Panc1 (cell line): ENCODE results near the gene GALNT18. TPM values are rescaled to one million over a fixed set of nuclear protein-coding genes. Genes with fewer than 3 reads are reported as not detected.

Experiments
- ATAC-seq: fragments of 200-7000 bp; cut with Tn5 transposase; 2 replicates; pipeline ENCODE4 v1.9.1; 2020; ENCODE audit warnings: mild to moderate bottlenecking, moderate library complexity
- BruUV-seq: library from RNA; stranded (reverse); fragments of 400-500 nt; replicated peaks from 2 replicates; lab custom pipeline; 2021; lab: Mats Ljungman, UMichigan
- CTCF ChIA-PET: fragments of 300-600 bp; sonication (Branson Sonifier 250); formaldehyde crosslinking; loops from one replicate; lab custom pipeline; 2022; ENCODE audit warnings: antibody characterized with exemption; lab: Charles Lee
- POLR2A ChIA-PET: fragments of 300-600 bp; sonication (Branson Sonifier 250); formaldehyde crosslinking; loops from one replicate; lab custom pipeline; 2022; ENCODE audit warnings: antibody characterized with exemption; lab: Charles Lee
- DNase-seq: peaks from one replicate; pipeline ENCODE4 v3.0.0-alpha.2; 2010; ENCODE audit warnings: low read depth, low spot score
- H3K27ac ChIP-seq: 2 replicates; pipeline ENCODE4 v1.5.1; 2011; ENCODE audit warnings: mild to moderate bottlenecking, low read length, inconsistent platforms
- H3K27me3 ChIP-seq: fragments of 200-500 bp; sonication (Bioruptor generic); 2 replicates; pipeline ENCODE4 v1.6.0; 2014; ENCODE audit warnings: low read length, inconsistent platforms; ENCODE audit not compliant: control insufficient read depth, insufficient read depth
- H3K36me3 ChIP-seq: fragments of 200-500 bp; sonication (Bioruptor generic); 2 replicates; pipeline ENCODE4 v1.5.1; 2014; ENCODE audit warnings: inconsistent platforms, mild to moderate bottlenecking, low read length, moderate library complexity; ENCODE audit not compliant: control insufficient read depth, insufficient read depth
- H3K4me1 ChIP-seq: 2 replicates; pipeline ENCODE4 v1.5.1; 2011; ENCODE audit warnings: inconsistent platforms, mild to moderate bottlenecking, low read length, moderate library complexity; ENCODE audit not compliant: control insufficient read depth, insufficient read depth
- H3K4me3 ChIP-seq, 2 experiments: 2 replicates each; pipeline ENCODE4 v1.5.1; 2011 to 2012; ENCODE audit warnings: low read depth in 2 of 2, low read length in 2 of 2, mild to moderate bottlenecking in 2 of 2, inconsistent platforms in 1 of 2, moderate library complexity in 1 of 2
- H3K9me3 ChIP-seq: fragments of 200-500 bp; sonication (Bioruptor generic); 2 replicates; pipeline ENCODE4 v1.5.1; 2014; ENCODE audit warnings: low read depth, mild to moderate bottlenecking, inconsistent platforms, low read length, moderate library complexity; ENCODE audit not compliant: control insufficient read depth, insufficient read depth
- POLR2AphosphoS5 ChIP-seq: IDR thresholded peaks from 2 replicates; pipeline ENCODE4 v1.6.1; 2012; ENCODE audit warnings: mild to moderate bottlenecking, low read depth, low read length, moderate library complexity
- SIN3A ChIP-seq: IDR thresholded peaks from 2 replicates; pipeline ENCODE4 v1.6.1; 2012; ENCODE audit warnings: low read depth, mild to moderate bottlenecking, low read length, moderate library complexity, borderline replicate concordance; ENCODE audit not compliant: insufficient read depth
- TCF7L2 ChIP-seq: IDR thresholded peaks from 2 replicates; pipeline ENCODE4 v1.6.1; 2011; ENCODE audit warnings: mild to moderate bottlenecking, low read depth, low read length, inconsistent platforms
- in situ Hi-C: cut with HindIII; loops from 2 replicates; pipeline ENCODE4 v1.10.0; 2016; ENCODE audit warnings: low sequenced_read_pairs, low pct_unique_long_range_greater_than_20kb
- intact Hi-C: fragments of 100-400 bp; cut with micrococcal nuclease; formaldehyde crosslinking; loops from one replicate; pipeline ENCODE4 v1.10.0; 2022; ENCODE audit not compliant: unreplicated experiment
- total RNA-seq: library from RNA; stranded (reverse); gene quantifications from one replicate; pipeline ENCODE4 v1.2.1, GENCODE V29; 2021; ENCODE audit not compliant: unreplicated experiment
- TF ChIP-seq, protein P1 (sequence below), 2 experiments: IDR thresholded peaks; 2 replicates each; pipeline ENCODE4 v1.6.1; 2011 to 2012; ENCODE audit warnings: low read depth in 2 of 2, control low read depth in 1 of 2, low read length in 1 of 2, mild to moderate bottlenecking in 1 of 2, moderate library complexity in 1 of 2; ENCODE audit not compliant: insufficient read depth in 1 of 2
- TF ChIP-seq, protein P2 (sequence below): fragments of 450-650 bp; IDR thresholded peaks from 2 replicates; pipeline ENCODE4 v1.5.1; 2017; ENCODE audit warnings: mild to moderate bottlenecking

Gene GALNT18
- total RNA-seq, 1 experiment from 2014 or later: 8.6 TPM

DNA sequence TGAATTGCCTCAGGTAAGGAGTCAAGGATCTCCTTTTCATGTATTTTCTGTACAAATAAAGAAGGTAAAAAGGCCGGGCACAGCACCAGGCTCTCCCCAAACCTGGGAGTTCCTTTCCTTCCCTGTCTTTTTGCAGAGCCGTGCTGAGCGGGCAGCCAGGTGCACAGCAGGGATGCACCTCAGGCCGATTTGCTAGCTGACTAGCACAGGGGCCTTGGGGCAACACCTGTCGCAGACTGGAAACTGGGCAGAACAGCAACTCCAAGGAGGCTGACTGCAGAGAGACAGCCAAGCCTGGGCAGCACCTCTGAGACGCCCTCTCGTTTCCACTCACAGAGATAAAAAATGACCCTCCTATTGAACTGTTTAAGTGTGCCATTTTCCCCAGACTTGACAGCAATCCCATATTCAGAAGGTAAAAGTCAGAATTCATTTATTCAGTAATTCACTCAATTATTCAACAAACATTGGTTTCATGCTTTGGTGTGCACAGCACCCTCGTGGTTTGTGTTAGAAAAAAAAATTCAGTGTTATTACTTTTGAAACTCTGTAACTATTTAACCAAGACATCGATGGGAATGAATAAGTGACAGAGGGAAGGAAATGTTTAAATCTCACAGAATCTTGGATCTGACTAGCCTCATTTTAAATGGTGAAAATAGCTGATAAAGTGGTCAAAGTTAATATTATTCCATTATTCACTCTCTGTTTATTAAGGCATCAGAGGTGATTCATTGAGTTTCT is 120.9 kb downstream of the GALNT18 start:
- ATAC-seq: no peak
- DNase-seq: no peak
- H3K4me1 ChIP-seq: no peaks in the 10 kb centered on the region
- TF ChIP-seq SIN3A (no peak), POLR2AphosphoS5 (no peak), TCF7L2 (no peak)
- TF ChIP-seq, protein P1, sequence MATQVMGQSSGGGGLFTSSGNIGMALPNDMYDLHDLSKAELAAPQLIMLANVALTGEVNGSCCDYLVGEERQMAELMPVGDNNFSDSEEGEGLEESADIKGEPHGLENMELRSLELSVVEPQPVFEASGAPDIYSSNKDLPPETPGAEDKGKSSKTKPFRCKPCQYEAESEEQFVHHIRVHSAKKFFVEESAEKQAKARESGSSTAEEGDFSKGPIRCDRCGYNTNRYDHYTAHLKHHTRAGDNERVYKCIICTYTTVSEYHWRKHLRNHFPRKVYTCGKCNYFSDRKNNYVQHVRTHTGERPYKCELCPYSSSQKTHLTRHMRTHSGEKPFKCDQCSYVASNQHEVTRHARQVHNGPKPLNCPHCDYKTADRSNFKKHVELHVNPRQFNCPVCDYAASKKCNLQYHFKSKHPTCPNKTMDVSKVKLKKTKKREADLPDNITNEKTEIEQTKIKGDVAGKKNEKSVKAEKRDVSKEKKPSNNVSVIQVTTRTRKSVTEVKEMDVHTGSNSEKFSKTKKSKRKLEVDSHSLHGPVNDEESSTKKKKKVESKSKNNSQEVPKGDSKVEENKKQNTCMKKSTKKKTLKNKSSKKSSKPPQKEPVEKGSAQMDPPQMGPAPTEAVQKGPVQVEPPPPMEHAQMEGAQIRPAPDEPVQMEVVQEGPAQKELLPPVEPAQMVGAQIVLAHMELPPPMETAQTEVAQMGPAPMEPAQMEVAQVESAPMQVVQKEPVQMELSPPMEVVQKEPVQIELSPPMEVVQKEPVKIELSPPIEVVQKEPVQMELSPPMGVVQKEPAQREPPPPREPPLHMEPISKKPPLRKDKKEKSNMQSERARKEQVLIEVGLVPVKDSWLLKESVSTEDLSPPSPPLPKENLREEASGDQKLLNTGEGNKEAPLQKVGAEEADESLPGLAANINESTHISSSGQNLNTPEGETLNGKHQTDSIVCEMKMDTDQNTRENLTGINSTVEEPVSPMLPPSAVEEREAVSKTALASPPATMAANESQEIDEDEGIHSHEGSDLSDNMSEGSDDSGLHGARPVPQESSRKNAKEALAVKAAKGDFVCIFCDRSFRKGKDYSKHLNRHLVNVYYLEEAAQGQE (IDR thresholded peaks at IDR 0.05; ENCODE audit: insufficient read depth in 1 of 2, low read depth in 2 of 2, low read length in 1 of 2): no peak
- TF ChIP-seq, protein P2, sequence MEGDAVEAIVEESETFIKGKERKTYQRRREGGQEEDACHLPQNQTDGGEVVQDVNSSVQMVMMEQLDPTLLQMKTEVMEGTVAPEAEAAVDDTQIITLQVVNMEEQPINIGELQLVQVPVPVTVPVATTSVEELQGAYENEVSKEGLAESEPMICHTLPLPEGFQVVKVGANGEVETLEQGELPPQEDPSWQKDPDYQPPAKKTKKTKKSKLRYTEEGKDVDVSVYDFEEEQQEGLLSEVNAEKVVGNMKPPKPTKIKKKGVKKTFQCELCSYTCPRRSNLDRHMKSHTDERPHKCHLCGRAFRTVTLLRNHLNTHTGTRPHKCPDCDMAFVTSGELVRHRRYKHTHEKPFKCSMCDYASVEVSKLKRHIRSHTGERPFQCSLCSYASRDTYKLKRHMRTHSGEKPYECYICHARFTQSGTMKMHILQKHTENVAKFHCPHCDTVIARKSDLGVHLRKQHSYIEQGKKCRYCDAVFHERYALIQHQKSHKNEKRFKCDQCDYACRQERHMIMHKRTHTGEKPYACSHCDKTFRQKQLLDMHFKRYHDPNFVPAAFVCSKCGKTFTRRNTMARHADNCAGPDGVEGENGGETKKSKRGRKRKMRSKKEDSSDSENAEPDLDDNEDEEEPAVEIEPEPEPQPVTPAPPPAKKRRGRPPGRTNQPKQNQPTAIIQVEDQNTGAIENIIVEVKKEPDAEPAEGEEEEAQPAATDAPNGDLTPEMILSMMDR: no peak
- no peaks in the 10 kb centered on the region for H3K9me3 ChIP-seq
- in situ Hi-C loops (no loop called here), intact Hi-C loops (no loop called here)
- no peaks in the 10 kb centered on the region for H3K36me3 ChIP-seq
- no TSS peak for BruUV-seq
- H3K27me3 ChIP-seq: no peaks in the 10 kb centered on the region
- POLR2A ChIA-PET: no interaction called here
- H3K27ac ChIP-seq: no peak overlapping the region
- no peak overlapping the region for H3K4me3 ChIP-seq
- CTCF ChIA-PET: no interaction called here

DNA sequence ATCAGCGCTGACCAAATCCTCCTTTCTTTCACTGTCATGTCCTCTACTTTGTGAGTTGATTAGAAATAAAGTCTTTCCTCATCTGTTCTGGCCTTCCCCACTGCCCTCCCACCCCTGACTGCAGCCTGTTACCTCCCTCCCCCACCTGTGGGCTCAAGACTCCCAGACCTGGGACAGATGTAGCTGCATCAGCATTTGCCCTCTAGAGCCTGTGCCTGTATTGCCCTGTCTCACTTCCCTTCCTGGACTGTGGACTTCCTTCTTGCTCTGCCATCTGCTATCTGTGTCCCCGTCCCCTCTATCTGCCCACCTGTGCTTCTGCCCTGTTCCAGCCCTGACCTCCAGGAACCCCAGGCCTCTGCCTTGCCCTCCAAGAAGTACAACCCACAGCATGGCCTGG is 122.5 kb downstream of the GALNT18 start:
- H3K9me3 ChIP-seq: no peaks in the 10 kb centered on the region
- TF ChIP-seq, protein P2: no peak
- TF ChIP-seq POLR2AphosphoS5 (no peak), TCF7L2 (no peak), SIN3A (no peak)
- TF ChIP-seq, protein P1 (IDR thresholded peaks at IDR 0.05; ENCODE audit: insufficient read depth in 1 of 2, low read depth in 2 of 2, low read length in 1 of 2): no peak
- POLR2A ChIA-PET: no interaction called here
- CTCF ChIA-PET: no interaction called here
- H3K4me1 ChIP-seq: no peaks in the 10 kb centered on the region
- no peaks in the 10 kb centered on the region for H3K36me3 ChIP-seq
- intact Hi-C loops: no loop called here
- ATAC-seq: no peak
- in situ Hi-C loops: no loop called here
- H3K4me3 ChIP-seq: no peak overlapping the region
- H3K27me3 ChIP-seq: no peaks in the 10 kb centered on the region
- H3K27ac ChIP-seq: no peak overlapping the region
- BruUV-seq: no TSS peak
- no peak for DNase-seq
